PC-3 (cell line): ENCODE results near the gene TIMP2.

Experiments used
- CTCF ChIP-seq: fragments of 300-600 bp; sonication (generic); conservative IDR thresholded peaks from 2 replicates; pipeline ENCODE4 v1.5.1; 2017; ENCODE audit warnings: antibody characterized with exemption, low read depth, mild to moderate bottlenecking, low read length
- EZH2phosphoT487 ChIP-seq: fragments of 300-600 bp; sonication (generic); IDR thresholded peaks from 2 replicates; pipeline ENCODE4 v1.6.1; 2018; ENCODE audit warnings: mild to moderate bottlenecking, antibody characterized with exemption, low read length, borderline replicate concordance

GRCh38 chr17:78965491-78965924 lies 40.3 kb upstream of the TIMP2 start:
- TF ChIP-seq CTCF = no peak
- TF ChIP-seq EZH2phosphoT487 = no peak
